Stomach (tissue), 9 donors: ENCODE results near the gene RAB5B. TPM values are rescaled to one million over a fixed set of nuclear protein-coding genes. Genes with fewer than 3 reads are reported as not detected.
A peak's percentile ranks its signal among the peaks of the same experiment; 100 is the strongest.
"Not testable (repeated sequence)": the region's sequence is repeated elsewhere in the genome, so short reads cannot be mapped to it uniquely, and the experiment has no call there.

Source experiments
- DNase-seq, 2 donors: peaks; one replicate each; pipeline versions ENCODE4 v3.0.0 to v3.0.0-alpha.2; 2013 to 2019
- H3K27ac ChIP-seq, 5 donors: fragments of 200-600 bp in 4 of 5; sonication (generic) in 4 of 5; one replicate each; pipeline ENCODE4 v1.5.1; 2013 to 2019; ENCODE audit warnings: mild to moderate bottlenecking in 1 of 5, moderate library complexity in 1 of 5
- H3K27me3 ChIP-seq, 3 donors: fragments of 200-600 bp; sonication (generic); one replicate each; pipeline ENCODE4 v1.5.1; 2017 to 2019; ENCODE audit warnings: mixed run types in 1 of 3
- H3K36me3 ChIP-seq, 4 donors: fragments of 200-600 bp; sonication (generic); 1 replicate in 3 of 4; 2 replicates in 1 of 4; pipeline ENCODE4 v1.5.1; 2016 to 2019
- H3K4me1 ChIP-seq, 4 donors: fragments of 200-600 bp; sonication (generic); one replicate each; pipeline ENCODE4 v1.5.1; 2016 to 2019
- H3K4me3 ChIP-seq, 4 donors: fragments of 200-600 bp; sonication (generic) in 3 of 4; one replicate each; pipeline ENCODE4 v1.5.1; 2016 to 2019; ENCODE audit warnings: mild to moderate bottlenecking in 1 of 4
- H3K9me3 ChIP-seq, 4 donors: fragments of 200-600 bp; sonication (generic); one replicate each; pipeline ENCODE4 v1.5.1; 2016 to 2019
- CTCF ChIP-seq, 7 experiments: fragments of 450-650 bp in 4 of 7; fragments of 200-600 bp in 3 of 7; sonication (generic) in 3 of 7; IDR thresholded peaks; one replicate each; pipeline ENCODE4 v1.5.1; 2016 to 2019; ENCODE audit warnings: antibody characterized with exemption in 7 of 7, control low read depth in 2 of 7, mild to moderate bottlenecking in 1 of 7
- EP300 ChIP-seq: sonication (generic); formaldehyde crosslinking; IDR thresholded peaks from one replicate; pipeline ENCODE4 v1.6.1; 2017; ENCODE audit warnings: antibody characterized with exemption
- POLR2A ChIP-seq, 4 donors: fragments of 450-650 bp; IDR thresholded peaks; one replicate each; pipeline ENCODE4 v1.6.1; 2016; ENCODE audit warnings: antibody characterized with exemption in 4 of 4, control low read depth in 2 of 4, mild to moderate bottlenecking in 1 of 4, moderate library complexity in 1 of 4
- POLR2AphosphoS5 ChIP-seq, 3 donors: sonication (generic); formaldehyde crosslinking; IDR thresholded peaks; one replicate each; pipeline ENCODE4 v1.6.1; 2016; ENCODE audit warnings: antibody characterized with exemption in 3 of 3
- WGBS, 5 donors: extraction: QIAGEN DNeasy Blood & Tissue Kit in 3 of 5; methylation state at CpG; one replicate each; pipeline versions ENCODE4 v1.1.5 to v1.1.7; 2013 to 2018; 5-methylcytosine and 5-hydroxymethylcytosine counted together
- intact Hi-C: fragments of 100-400 bp; cut with DNase I; formaldehyde crosslinking; loops from one replicate; pipeline ENCODE4 v1.15.1; 2023; ENCODE audit warnings: low total_unique reads
- polyA plus RNA-seq, 3 donors: library from polyadenylated mRNA; stranded (reverse); fragments of 200-250 nt; gene quantifications; one replicate each; pipeline ENCODE4 v1.2.3, GENCODE V29; 2013
- total RNA-seq, 5 donors: library from RNA; depleted of rRNA; stranded (reverse); fragments of >200 nt; gene quantifications; one replicate each; pipeline versions ENCODE4 v1.1.0 to v1.2.3, GENCODE V29; 2014 to 2016
- donor health status: healthy with polysubstance abuse.
- donor health status: Bipolar disorder and iron deficiency.
- donor health status: healthy.

Gene RAB5B
- total and polyA plus RNA-seq, 8 donors: 17.1 to 100 (median 74.3) TPM

GRCh38 chr12:56001487-56002100 is 27.7 kb downstream of the RAB5B start:
- Histone ChIP-seq H3K36me3 (peaks cover 12 to 50% (median 36%) of the 10 kb centered on the region in 4 donors), H3K9me3 (no peaks in the 10 kb centered on the region), H3K4me1 (peaks cover 7 to 47% (median 36%) of the 10 kb centered on the region in 4 donors), H3K4me3 (no peak overlapping the region), H3K27me3 (no peaks in the 10 kb centered on the region), H3K27ac (peak overlapping the region in 2 of 5 donors; percentile 25 to 51)
- 55 to 61% (median 58%) methylated on average over 7 of the region's 7 CpGs for WGBS, 5 donors
- peak in 1 of 2 donors; percentile 61 for DNase-seq
- intact Hi-C loops: loop anchor here (5.0 kb wide), 1 partner anchor 36 kb away; no protein-coding TSS in a partner anchor
- no peak for TF ChIP-seq CTCF (IDR thresholded peaks at IDR 0.05)

GRCh38 chr12:56003376-56003775 is 29.5 kb downstream of the RAB5B start:
- not testable (repeated sequence) for H3K27ac ChIP-seq, H3K9me3 ChIP-seq, H3K27me3 ChIP-seq, H3K4me3 ChIP-seq, DNase-seq
- 80 to 91% (median 89%) methylated on average over 5 of the region's 5 CpGs for WGBS, 5 donors
- peaks cover 3 to 46% (median 33%) of the 10 kb centered on the region in 4 donors for H3K4me1 ChIP-seq
- peaks cover 12 to 50% (median 36%) of the 10 kb centered on the region in 4 donors for H3K36me3 ChIP-seq
- intact Hi-C loops: loop anchor here (5.0 kb wide), 1 partner anchor 34 kb away; no protein-coding TSS in a partner anchor

GRCh38 chr12:56004211-56004610 is 30.3 kb downstream of the RAB5B start:
- Histone ChIP-seq H3K4me3 (no peak overlapping the region), H3K36me3 (peaks cover 12 to 49% (median 36%) of the 10 kb centered on the region in 4 donors), H3K27ac (no peak overlapping the region), H3K9me3 (no peaks in the 10 kb centered on the region), H3K4me1 (peaks cover 6 to 41% (median 30%) of the 10 kb centered on the region in 4 donors), H3K27me3 (no peaks in the 10 kb centered on the region)
- intact Hi-C loops: loop anchor here (5.0 kb wide), 1 partner anchor 33 kb away; no protein-coding TSS in a partner anchor
- DNase-seq: no peak
- no peak for TF ChIP-seq POLR2AphosphoS5 (IDR thresholded peaks at IDR 0.05)
- TF ChIP-seq POLR2A (IDR thresholded peaks at IDR 0.05): no peak
- TF ChIP-seq EP300: no peak
- no peak for TF ChIP-seq CTCF (IDR thresholded peaks at IDR 0.05)
- WGBS, 5 donors: 87 to 97% (median 95%) methylated on average over 5 to 10 of the region's 10 CpGs

GRCh38 chr12:56007564-56008559 is 34.0 kb downstream of the RAB5B start:
- Histone ChIP-seq H3K4me1 (peaks cover 6 to 24% (median 15%) of the 10 kb centered on the region in 4 donors), H3K9me3 (no peaks in the 10 kb centered on the region), H3K36me3 (peaks cover 12 to 30% (median 23%) of the 10 kb centered on the region in 4 donors), H3K27ac (peak overlapping the region; percentile 84 to 96 (median 94)), H3K4me3 (peak overlapping the region; percentile 82 to 94 (median 88)), H3K27me3 (no peaks in the 10 kb centered on the region)
- TF ChIP-seq CTCF (IDR thresholded peaks at IDR 0.05) (no peak), POLR2AphosphoS5 (IDR thresholded peaks at IDR 0.05) (no peak)
- intact Hi-C loops: no loop called here
- DNase-seq: peak; percentile 70 to 85
- 2 to 3% (median 2%) methylated on average over 24 to 44 of the region's 44 CpGs for WGBS, 5 donors
